Stromal cell of bone marrow (primary cell): ENCODE data around the gene EPHA1.
"Not testable (repeated sequence)": the region's sequence is repeated elsewhere in the genome, so short reads cannot be mapped to it uniquely, and the experiment has no call there.

Experiments used
- DNase-seq: peaks from one replicate; pipeline ENCODE4 v3.0.0-alpha.2; 2012; ENCODE audit warnings: low read depth

The EPHA1 gene

DNA sequence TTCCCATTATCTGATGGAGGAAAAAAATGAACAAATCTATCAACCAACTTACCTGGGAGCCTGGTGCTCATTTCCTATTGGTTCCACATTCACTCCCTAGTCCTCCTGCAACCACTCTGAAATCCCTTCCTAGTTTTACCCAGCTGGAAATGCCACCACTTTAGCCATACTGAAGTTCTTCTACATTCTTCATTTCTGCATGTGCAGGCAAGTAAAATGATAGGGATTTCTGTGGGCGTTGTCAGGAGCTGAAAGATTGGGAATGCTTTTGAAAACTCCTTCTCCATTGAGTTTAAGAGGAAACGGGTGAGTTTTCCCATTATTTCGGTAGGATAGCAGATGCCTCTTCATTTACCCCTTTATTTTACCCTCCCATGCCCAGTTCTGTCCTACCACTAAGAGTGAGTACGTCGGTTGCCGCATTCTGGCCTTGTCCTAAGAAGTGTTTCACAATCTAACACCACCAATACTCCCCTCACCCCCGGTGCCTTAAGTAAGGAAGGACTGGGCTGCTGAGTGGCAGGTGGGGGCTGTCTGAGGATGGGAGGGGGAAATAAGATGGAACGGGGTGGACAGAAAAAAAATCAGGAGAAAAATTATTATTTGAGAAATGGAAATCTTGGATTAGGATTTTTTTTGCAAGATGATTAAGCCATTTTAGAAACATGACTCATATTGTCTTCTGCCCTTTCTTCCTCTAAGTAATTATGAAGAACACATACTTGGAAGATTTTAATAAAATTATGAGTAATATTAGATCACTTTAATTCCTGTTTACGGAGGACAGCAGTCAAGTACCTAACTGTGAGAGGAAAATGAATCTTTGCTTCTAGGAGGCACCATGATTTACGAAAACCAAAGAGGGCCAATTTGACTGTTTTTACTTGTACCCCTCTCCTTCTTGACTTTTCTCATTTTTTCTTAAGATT lies 21.4 kb upstream of the EPHA1 start:
- no peak for DNase-seq

DNA sequence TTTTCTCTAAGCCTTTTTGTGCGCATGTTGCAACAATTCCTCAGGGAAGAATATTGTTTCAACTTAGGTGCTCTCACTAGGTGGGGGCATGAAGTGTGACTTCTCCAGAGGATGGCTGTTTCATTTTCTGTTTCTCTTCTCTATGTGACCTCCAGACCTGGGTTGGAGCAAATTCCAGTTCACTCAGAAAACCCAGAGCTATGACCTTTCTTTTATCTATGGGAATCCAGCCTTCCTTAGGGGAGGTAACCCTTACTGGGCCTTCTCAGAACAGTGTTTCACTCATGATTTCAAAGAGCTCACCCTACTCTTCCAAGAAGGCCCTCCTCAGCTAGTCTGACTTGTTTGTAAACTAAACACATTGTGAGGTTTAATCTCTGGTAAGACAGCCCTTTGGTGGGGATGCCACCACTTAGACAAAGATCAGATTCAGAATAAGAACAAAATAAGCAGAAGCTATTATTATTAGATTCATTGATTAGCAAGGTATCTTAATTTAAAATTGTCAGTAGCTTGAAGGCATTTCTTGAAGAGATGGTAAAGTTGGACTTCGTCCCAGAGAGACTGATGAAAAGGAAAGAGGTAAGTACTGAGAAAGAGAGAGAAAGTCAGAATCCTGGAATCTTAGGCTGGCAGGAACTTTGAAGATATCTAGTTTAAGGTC lies 18.0 kb upstream of the EPHA1 start:
- no peak for DNase-seq

DNA sequence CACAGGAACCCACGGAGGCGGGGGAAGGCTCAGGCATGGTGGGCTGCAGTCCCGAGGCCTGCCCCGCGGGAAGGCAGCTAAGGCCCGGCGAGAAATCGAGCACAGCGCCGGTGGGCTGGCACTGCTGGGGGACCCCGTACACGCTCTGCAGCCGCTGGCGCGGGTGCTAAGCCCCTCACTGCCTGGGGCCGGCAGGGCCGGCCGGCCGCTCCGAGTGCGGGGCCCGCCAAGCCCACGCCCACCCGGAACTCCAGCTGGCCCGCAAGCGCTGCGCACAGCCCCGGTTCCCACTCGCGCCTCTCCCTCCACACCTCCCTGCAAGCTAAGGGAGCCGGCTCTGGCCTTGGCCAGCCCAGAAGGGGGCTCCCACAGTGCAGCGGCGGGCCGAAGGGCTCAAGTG lies 15.8 kb upstream of the EPHA1 start:
- DNase-seq = not testable (repeated sequence)

DNA sequence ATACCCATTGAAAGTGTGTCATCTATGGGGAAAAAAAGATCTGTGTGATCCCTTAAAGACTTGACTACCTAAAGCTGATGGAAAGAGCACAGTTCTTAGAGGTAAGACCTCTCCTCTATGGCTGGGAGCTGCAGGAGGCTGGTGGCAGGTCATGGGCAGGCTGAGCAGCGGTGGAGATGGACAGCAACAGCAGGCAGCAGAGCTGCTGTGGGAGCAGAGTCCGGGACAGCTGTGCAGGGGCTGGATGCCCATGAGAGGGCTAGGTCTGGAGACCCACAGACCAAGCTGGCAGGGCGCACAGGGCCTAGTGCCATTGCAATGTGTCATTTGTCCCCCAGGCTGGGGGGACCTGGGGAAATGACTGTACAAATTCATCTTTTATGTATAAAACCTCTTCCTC lies 13.4 kb upstream of the EPHA1 start:
- no peak for DNase-seq

DNA sequence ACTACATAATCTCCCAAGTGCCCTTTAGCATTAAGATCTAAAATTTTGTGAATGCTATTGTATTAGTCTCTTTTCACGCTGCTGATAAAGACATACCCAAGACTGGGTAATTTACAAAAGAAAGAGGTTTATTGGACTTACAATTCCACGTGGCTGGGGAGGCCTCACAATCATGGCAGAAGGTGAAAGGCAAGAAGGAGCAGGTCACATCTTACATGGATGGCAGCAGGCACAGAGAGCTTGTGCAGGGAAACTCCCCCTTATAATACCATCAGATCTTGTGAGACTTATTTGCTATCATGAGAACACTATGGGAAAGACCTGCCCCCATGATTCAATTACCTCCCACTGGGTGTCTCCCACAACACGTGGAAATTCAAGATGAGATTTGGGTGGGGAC lies 12.0 kb upstream of the EPHA1 start:
- DNase-seq = not testable (repeated sequence)

GRCh38 chr7:143419880-143420279 lies 11.2 kb upstream of the EPHA1 start:
- DNase-seq = no peak

GRCh38 chr7:143418681-143419458 lies 10.2 kb upstream of the EPHA1 start:
- DNase-seq = no peak

DNA sequence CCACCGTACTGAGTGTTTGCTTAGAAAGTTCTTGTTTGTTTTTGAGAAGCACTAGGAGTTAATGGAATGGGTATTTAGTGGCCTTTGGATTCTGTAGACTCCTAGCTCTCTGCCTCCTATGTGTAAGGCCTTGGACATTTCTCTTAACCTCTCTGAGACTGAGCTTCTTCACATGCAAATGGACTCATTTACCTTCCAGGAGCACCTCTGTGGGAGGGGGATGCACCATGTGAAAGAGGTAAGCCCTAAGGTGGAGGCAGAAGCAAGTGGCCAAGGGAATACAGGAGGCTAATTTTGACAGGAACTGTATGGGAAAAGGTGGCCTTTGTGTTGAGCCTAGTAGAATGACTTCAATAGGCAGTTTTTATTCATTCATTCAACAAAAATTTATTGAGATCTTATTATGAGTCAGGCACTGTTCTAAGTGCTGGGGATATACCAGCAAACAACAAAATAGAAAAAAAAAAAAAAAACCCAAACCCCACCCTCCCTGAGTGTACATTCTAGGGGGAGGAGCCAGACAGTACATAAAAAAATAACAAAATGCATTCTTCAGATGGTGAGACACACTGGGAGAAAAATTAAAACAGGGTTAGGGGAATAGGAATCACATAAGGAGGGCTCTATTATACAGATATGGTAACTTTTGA lies 9.2 kb upstream of the EPHA1 start:
- DNase-seq = no peak

- DNase-seq = peak; percentile 28
Measured at GRCh38 chr7:143416565-143417149, 8.0 kb upstream of the EPHA1 start.

- DNase-seq = no peak
Measured at GRCh38 chr7:143415742-143416397, 7.2 kb upstream of the EPHA1 start.

GRCh38 chr7:143415209-143415608 lies 6.6 kb upstream of the EPHA1 start:
- not testable (repeated sequence) for DNase-seq

GRCh38 chr7:143413123-143413522 lies 4.5 kb upstream of the EPHA1 start:
- no peak for DNase-seq

GRCh38 chr7:143411976-143412708 lies 3.5 kb upstream of the EPHA1 start:
- DNase-seq = no peak

- DNase-seq = peak; percentile 38
Measured at GRCh38 chr7:143410521-143411004, 1.9 kb upstream of the EPHA1 start.

DNA sequence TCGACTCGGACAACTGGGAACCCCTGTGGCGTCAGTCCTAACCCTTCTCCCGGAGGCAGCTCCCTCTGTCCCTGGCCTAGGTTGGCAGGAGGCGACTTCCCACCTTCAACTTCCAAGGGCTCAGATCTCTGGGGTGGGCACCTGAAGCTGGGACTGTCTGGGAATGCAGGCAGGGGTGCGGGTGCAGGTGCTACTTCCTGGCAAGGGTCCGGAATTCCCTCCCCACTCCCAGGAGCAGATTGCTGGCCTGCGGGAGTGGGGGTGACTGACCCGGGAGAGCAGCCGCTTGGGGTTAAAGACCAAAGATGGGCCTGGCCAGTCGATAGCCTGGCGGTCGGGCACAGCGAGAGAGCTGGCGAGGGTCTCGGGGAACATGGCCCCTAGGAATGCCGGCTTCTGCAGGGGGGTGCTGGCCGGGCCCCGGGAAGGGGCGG lies 387 bp downstream of the EPHA1 start:
- no peak for DNase-seq

GRCh38 chr7:143407287-143408251 lies 1.1 kb downstream of the EPHA1 start:
- no peak for DNase-seq

- no peak for DNase-seq
Measured at GRCh38 chr7:143406002-143406357, 2.7 kb downstream of the EPHA1 start.

DNA sequence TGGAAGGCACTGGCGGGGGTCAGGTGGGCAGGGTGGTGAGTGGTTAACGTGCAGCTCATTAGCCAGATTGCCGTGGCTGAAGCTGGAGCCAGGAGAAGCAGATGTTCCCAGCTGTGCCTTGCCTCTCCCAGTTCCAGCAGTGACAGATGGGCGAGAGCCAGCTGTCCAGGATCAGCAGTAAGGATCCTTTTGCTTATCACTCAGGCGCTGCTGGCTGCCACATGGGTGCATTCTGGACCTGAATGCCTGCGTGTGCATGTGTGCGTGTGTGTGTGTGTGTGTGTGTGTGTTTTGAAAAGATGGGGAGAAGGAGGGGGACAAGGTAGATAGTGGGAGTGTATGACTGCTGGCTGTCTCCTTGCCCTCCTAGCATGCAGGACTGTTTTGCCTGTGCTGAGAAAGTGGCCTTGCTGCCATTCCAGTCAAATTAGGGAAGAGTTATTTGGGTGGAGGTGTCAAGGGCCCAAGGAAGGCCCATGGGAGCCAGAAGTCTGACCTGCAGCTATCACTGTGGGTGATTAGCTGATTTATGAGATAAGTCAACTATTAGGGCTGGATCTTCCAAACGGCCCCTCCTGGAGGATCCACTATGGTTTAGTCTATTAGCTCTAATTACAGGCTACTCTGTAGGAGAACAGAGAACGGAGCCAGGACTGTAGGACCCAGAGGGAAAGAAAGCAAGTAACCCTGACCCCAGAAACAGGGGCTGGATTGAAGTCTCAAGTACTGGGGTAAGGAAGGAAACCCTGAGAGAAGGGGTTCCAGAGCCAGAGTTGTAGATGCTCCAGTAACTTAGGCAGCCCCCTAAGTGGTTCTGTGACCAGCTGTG lies 3.3 kb downstream of the EPHA1 start:
- no peak for DNase-seq
